ENCODE data around the gene BBS1. TPM values are rescaled to one million over a fixed set of nuclear protein-coding genes. Genes with fewer than 3 reads are reported as not detected.

The BBS1 gene
- polyA plus RNA-seq, 3 donors, result 1.3 to 8.5 (median 3.5) TPM

- Mint-ChIP-seq H3K9me3 (peaks cover 0 to 2% (median 0%) of the 10 kb centered on the region in 7 donors), H3K4me1 (peaks cover 29% of the 10 kb centered on the region), H3K36me3 (peaks cover 23 to 34% of the 10 kb centered on the region in 2 donors), H3K27ac (peak overlapping the region; percentile 32 to 97 (median 90)), H3K4me3 (peak overlapping the region; percentile 88 to 91), H3K27me3 (ENCODE audit: low read depth in 3 of 3) (peaks cover 0 to 5% (median 2%) of the 10 kb centered on the region in 3 donors)
- Histone ChIP-seq H3K9ac (ENCODE audit: insufficient read depth, low read length, poor library complexity, severe bottlenecking) (peak overlapping the region; percentile 61), H3K4me2 (replicated peaks; ENCODE audit: extremely low read depth, low read length, poor library complexity, severe bottlenecking) (peak overlapping the region; percentile 87), H3K79me2 (ENCODE audit: insufficient read depth, low read length) (no peaks in the 10 kb centered on the region), H3K4me3 (replicated peaks in 1 of 3; ENCODE audit: low read depth in 2 of 3, low read length in 3 of 3) (peak overlapping the region; percentile 44 to 86 (median 60)), H3K4me1 (ENCODE audit: control insufficient read depth in 1 of 2, insufficient read depth in 2 of 2, low read length in 2 of 2) (peaks cover 19 to 28% of the 10 kb centered on the region in 2 donors), H3K27ac (ENCODE audit: low read depth in 1 of 2, low read length in 2 of 2) (peak overlapping the region in 1 of 2 donors; percentile 46), H3K27me3 (ENCODE audit: control insufficient read depth in 2 of 2, insufficient read depth in 2 of 2, low read length in 2 of 2) (no peaks in the 10 kb centered on the region), H2AFZ (ENCODE audit: insufficient read depth, low read depth, low read length, poor library complexity, severe bottlenecking) (peak overlapping the region; percentile 49), H3K36me3 (replicated peaks in 1 of 2; ENCODE audit: control insufficient read depth in 1 of 2, insufficient read depth in 2 of 2, low read length in 2 of 2) (peaks cover 0 to 26% of the 10 kb centered on the region in 2 donors), H3K9me3 (replicated peaks in 1 of 2; ENCODE audit: control insufficient read depth in 1 of 2, insufficient read depth in 1 of 2, low read length in 2 of 2) (no peaks in the 10 kb centered on the region), H4K20me1 (ENCODE audit: insufficient read depth, low read length) (peaks cover 22% of the 10 kb centered on the region)
- peak; percentile 70 to 75 (median 74) for DNase-seq
- WGBS (ENCODE audit: insufficient coverage), result 67% methylated on average over 2 of the region's 6 CpGs
- intact Hi-C loops (cut with micrococcal nuclease), result loop anchor here (2.0 kb wide), 2 partner anchors 13 to 29 kb away; partner anchors contain the start of genes DPP3 (in 2 of the 2) and MRPL11 (in 1 of the 2)
- TF ChIP-seq, protein P1, sequence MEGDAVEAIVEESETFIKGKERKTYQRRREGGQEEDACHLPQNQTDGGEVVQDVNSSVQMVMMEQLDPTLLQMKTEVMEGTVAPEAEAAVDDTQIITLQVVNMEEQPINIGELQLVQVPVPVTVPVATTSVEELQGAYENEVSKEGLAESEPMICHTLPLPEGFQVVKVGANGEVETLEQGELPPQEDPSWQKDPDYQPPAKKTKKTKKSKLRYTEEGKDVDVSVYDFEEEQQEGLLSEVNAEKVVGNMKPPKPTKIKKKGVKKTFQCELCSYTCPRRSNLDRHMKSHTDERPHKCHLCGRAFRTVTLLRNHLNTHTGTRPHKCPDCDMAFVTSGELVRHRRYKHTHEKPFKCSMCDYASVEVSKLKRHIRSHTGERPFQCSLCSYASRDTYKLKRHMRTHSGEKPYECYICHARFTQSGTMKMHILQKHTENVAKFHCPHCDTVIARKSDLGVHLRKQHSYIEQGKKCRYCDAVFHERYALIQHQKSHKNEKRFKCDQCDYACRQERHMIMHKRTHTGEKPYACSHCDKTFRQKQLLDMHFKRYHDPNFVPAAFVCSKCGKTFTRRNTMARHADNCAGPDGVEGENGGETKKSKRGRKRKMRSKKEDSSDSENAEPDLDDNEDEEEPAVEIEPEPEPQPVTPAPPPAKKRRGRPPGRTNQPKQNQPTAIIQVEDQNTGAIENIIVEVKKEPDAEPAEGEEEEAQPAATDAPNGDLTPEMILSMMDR (IDR thresholded peaks at IDR 0.05), result no peak
Measured at GRCh38 chr11:66467756-66468155, 42.7 kb upstream of the BBS1 start.

GRCh38 chr11:66468691-66469090 is 41.7 kb upstream of the BBS1 start:
- TF ChIP-seq, protein P1 (IDR thresholded peaks at IDR 0.05), result no peak
- intact Hi-C loops (cut with micrococcal nuclease), result no loop called here

More at GRCh38 chr11:66468691-66469090, 41.7 kb upstream of the BBS1 start:
- H2AFZ ChIP-seq (ENCODE audit: insufficient read depth, low read depth, low read length, poor library complexity, severe bottlenecking), result no peak overlapping the region
- H3K4me1 Mint-ChIP-seq, result peaks cover 29% of the 10 kb centered on the region
- WGBS (ENCODE audit: insufficient coverage), result 100% methylated on average over 1 of the region's 6 CpGs
- H3K9me3 Mint-ChIP-seq, result no peaks in the 10 kb centered on the region
- H3K27me3 Mint-ChIP-seq (ENCODE audit: low read depth in 3 of 3), result peaks cover 0 to 5% (median 2%) of the 10 kb centered on the region in 3 donors
- peak overlapping the region in 1 of 7 donors; percentile 84 for H3K27ac Mint-ChIP-seq
- no peaks in the 10 kb centered on the region for H3K79me2 ChIP-seq (ENCODE audit: insufficient read depth, low read length)
- no peak overlapping the region for H3K9ac ChIP-seq (ENCODE audit: insufficient read depth, low read length, poor library complexity, severe bottlenecking)
- no peak overlapping the region for H3K27ac ChIP-seq (ENCODE audit: low read depth in 1 of 2, low read length in 2 of 2)
- peaks cover 22% of the 10 kb centered on the region for H4K20me1 ChIP-seq (ENCODE audit: insufficient read depth, low read length)
- no peak overlapping the region for H3K4me3 Mint-ChIP-seq
- H3K36me3 ChIP-seq (replicated peaks in 1 of 2; ENCODE audit: control insufficient read depth in 1 of 2, insufficient read depth in 2 of 2, low read length in 2 of 2), result peaks cover 5 to 36% of the 10 kb centered on the region in 2 donors
- H3K4me1 ChIP-seq (ENCODE audit: control insufficient read depth in 1 of 2, insufficient read depth in 2 of 2, low read length in 2 of 2), result peaks cover 19 to 27% of the 10 kb centered on the region in 2 donors
- peaks cover 29 to 43% of the 10 kb centered on the region in 2 donors for H3K36me3 Mint-ChIP-seq
- H3K27me3 ChIP-seq (ENCODE audit: control insufficient read depth in 2 of 2, insufficient read depth in 2 of 2, low read length in 2 of 2), result no peaks in the 10 kb centered on the region
- DNase-seq, result no peak
- no peak overlapping the region for H3K4me2 ChIP-seq (replicated peaks; ENCODE audit: extremely low read depth, low read length, poor library complexity, severe bottlenecking)
- H3K4me3 ChIP-seq (replicated peaks in 1 of 3; ENCODE audit: low read depth in 2 of 3, low read length in 3 of 3), result no peak overlapping the region
- H3K9me3 ChIP-seq (replicated peaks in 1 of 2; ENCODE audit: control insufficient read depth in 1 of 2, insufficient read depth in 1 of 2, low read length in 2 of 2), result no peaks in the 10 kb centered on the region
